ENCODE measurements around the gene PDPK1.
"Not testable (repeated sequence)": the region's sequence is repeated elsewhere in the genome, so short reads cannot be mapped to it uniquely, and the experiment has no call there.

Gene PDPK1

DNA sequence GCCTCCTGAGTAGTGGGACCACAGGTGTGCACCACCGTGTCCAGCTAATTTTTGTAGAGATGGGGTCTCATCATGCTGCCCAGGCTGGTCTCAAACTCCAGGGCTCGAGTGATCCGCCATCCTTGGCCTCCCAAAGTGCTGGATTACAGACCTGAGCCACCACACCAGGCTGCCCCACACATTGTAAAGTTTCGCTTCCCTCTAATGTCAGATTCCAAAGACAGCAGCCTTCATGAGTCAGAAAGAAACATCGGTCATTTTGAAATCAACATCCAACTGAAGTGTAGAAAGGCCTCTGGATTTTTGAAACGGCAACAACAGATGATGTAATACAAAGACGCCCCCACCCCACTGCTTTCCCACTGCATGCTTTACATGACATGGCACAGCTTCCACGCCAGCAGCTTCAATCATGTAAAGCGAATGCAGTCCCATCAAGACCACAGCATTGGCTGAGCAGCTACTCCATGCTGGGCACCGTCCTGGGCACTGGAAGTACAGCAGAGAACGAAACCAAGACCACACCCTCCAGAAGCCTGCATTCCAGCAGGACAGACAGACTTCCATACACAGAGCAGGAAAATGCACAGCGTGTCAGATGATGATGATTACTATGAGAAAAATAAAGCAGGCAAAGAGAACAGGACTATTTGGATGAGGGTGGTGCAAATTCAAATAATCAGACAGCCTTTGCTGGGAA, 107.1 kb downstream of the PDPK1 start:
- not testable (repeated sequence) for DNase-seq; H3K27me3 Mint-ChIP-seq; H3K27ac Mint-ChIP-seq; H3K4me1 Mint-ChIP-seq (ENCODE audit: low read depth); H3K9me3 Mint-ChIP-seq; H3K36me3 Mint-ChIP-seq (ENCODE audit: low read depth); H3K4me3 Mint-ChIP-seq

DNA sequence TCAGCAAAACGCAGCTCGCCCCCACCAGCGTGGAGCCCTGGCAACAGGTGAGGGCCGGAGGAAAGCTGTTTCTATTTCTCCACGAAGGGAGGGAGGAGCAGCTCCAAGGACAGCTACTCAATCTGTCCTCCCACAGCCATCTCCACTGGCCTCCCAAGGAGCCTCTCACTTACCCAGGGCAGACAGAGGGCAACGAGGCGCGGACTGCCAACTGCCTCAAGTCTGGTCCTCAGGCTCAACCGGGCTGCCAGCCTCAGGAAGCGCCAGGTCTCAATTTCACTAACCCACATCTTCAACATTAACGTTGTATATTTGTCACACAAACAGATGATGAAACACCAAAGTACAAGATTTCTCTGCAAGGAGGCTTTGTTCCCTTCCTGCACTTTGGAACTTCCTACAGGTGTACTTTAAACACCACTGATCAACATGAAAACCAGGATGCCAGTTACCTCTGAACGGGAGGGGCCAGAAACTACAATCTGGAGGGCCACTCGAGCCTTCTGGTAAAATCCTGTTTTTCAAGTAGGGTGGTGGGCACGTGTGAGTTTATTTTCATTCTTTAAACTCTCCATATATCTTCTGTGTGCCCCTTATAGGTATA, 113.5 kb downstream of the PDPK1 start:
- not testable (repeated sequence) for H3K4me1 Mint-ChIP-seq (ENCODE audit: low read depth); DNase-seq; H3K9me3 Mint-ChIP-seq; H3K4me3 Mint-ChIP-seq; H3K27me3 Mint-ChIP-seq; H3K36me3 Mint-ChIP-seq (ENCODE audit: low read depth); H3K27ac Mint-ChIP-seq
